GM12892 (cell line): ENCODE measurements around the gene MMP21.

Source experiments
- DNase-seq: peaks from one replicate; pipeline ENCODE4 v3.0.0; 2011; ENCODE audit not compliant: insufficient read length
- FAIRE-seq: peaks from 2 replicates; lab custom pipeline; 2011; peaks lifted over from hg19 to GRCh38; lab: Jason Lieb, UNC
- POLR2A ChIP-seq: IDR thresholded peaks from 2 replicates; pipeline ENCODE4 v1.6.1; 2011; ENCODE audit warnings: low read depth, low read length, control low read depth
- POLR2AphosphoS5 ChIP-seq: IDR thresholded peaks from 2 replicates; pipeline ENCODE4 v1.6.1; 2011; ENCODE audit warnings: low read depth, low read length, control low read depth
- TAF1 ChIP-seq: IDR thresholded peaks from 2 replicates; pipeline ENCODE4 v1.6.1; 2011; ENCODE audit warnings: low read depth, mild to moderate bottlenecking, control low read depth, low read length, borderline replicate concordance

MMP21 gene

DNA sequence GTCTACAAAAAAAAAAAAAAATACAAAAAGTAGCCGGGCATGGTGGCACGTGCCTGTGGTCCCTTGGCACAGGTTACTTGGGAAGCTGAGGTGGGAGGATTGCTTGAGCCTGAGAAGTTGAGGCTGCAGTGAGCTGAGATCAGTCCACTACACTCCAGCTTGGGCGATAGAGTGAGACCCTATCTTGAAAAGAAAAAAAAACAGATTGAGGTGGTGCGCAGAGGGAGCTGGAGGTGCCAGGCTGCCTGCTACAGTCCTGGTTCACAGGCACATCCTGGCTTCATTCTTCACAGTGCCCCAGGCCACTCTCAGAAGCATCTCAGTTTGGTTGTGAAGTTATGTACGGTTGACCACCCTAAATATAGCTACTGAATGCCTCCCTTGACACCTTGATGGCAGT is 4.8 kb downstream of the MMP21 start:
- DNase-seq (no peak), FAIRE-seq (no peak)
- TF ChIP-seq TAF1 (no peak), POLR2AphosphoS5 (no peak), POLR2A (no peak)

GRCh38 chr10:125769175-125769574 is 6.4 kb downstream of the MMP21 start:
- DNase-seq = no peak
- TF ChIP-seq TAF1 = no peak
- TF ChIP-seq POLR2A = no peak
- TF ChIP-seq POLR2AphosphoS5 = no peak
- no peak for FAIRE-seq

DNA sequence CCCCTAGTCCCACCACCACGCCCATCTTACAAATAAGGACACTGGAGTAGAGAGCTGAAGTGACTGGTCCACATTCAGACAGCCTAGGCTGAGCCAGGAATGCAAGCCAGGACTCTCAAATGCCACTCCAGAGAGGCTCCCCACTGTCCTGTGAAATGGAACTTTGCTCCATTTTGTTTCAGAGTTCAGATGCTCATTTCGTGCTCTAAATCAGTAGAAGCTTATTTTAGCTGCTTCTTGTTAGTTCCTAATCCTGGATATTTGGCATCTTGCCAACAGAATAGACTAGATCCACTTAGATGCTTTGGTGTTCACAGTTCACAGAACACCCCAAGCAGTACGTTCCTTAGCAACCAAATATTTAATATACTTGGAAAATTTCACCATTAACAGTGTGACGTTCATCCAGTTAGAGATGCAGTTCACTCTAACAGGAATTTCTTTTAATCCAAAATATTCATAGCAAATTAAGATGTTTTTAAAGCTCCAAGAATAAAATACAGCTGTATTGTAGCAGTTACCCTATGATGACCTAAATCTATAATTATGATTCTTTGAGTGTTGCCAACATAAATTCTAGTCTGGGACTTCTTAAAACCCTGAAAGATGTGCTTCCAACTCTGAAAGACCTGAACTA is 7.3 kb downstream of the MMP21 start:
- FAIRE-seq = no peak
- DNase-seq = no peak
- TF ChIP-seq POLR2A (no peak), POLR2AphosphoS5 (no peak), TAF1 (no peak)

DNA sequence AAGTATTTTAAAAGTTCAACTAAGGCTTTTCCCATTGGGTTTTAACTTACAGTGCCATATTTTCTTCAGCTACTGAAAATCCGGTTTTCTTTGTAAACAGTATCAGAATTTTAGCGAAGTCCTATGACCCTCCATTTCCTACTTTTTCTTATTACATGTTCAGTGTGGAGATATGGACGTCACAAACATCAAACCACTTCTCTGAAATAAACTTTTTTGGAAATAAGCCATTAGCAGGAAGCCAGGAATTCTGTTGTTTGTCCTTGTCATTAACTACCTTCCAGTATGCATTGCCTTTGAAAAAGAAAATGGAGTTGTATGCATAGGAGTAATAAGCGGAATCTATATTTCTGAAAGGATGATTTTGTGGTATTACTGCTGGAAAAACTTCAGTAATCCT is 9.1 kb downstream of the MMP21 start:
- DNase-seq = no peak
- no peak for FAIRE-seq
- TF ChIP-seq TAF1 (no peak), POLR2A (no peak), POLR2AphosphoS5 (no peak)

DNA sequence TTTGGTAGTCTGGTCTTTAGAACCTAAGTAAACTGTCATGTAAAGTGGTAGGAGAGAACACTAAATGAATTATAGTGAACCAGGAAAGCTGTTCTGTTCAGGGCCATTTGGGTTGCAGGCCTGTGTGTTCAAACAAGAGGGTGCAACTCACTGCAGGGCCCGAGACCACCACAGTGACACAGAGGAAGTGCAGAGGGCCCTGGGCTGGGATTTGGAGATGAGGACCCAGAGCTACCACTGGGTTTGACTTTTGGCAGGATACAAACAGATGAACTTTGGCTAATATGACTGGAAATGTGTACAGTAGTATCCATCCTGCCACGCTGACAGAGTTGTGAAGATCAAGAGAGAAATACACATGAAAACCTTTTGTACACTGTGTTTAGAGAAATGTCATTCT is 9.8 kb downstream of the MMP21 start:
- no peak for TF ChIP-seq TAF1
- no peak for TF ChIP-seq POLR2AphosphoS5
- TF ChIP-seq POLR2A = no peak
- FAIRE-seq = no peak
- DNase-seq = no peak

DNA sequence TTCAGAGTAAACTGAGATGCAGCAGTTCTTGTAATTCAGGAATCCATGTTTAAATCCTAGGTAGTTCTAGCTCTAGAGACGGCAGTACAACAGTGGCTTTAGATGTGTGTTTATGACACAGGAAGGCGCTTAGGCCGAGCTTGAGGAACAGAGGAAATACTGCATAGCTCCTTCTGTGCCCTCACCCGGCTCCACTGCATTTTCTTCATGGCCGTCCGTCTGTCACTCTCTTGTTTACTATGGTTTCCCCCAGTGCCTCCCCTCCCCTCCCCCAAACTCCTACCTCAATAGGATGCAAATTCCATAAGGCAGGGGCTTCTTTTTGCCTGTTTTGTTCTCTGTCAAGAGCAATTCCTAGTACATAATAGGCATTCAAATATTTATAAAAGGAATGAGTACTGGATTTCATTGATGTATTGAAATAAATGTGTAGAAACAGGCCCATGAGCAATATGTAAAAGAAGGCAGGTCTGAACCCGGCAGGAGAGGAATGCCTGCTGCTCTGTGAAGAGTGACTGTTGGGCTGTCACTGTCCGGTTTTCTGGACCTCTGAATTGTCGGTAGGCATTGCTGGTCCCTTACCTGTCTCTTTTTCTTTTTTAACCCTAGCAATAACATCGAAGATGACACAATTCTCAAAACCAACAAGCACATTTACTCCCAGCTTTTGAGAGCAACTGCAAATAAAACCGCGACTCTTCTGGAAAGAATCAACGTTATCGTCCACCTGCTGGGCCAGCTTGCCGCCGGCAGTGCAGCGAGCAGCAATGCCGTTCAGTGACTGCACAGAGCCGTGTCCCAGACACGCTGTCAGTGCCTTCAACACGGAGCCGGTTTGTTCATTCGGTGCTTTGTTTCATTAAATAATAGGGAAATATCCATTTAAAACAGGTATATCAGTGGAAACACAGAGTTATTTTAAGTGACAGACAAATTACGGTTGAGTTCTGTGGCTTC is 12.7 kb downstream of the MMP21 start:
- TF ChIP-seq POLR2A = no peak
- no peak for TF ChIP-seq POLR2AphosphoS5
- TF ChIP-seq TAF1 = no peak
- FAIRE-seq (no peak), DNase-seq (no peak)

DNA sequence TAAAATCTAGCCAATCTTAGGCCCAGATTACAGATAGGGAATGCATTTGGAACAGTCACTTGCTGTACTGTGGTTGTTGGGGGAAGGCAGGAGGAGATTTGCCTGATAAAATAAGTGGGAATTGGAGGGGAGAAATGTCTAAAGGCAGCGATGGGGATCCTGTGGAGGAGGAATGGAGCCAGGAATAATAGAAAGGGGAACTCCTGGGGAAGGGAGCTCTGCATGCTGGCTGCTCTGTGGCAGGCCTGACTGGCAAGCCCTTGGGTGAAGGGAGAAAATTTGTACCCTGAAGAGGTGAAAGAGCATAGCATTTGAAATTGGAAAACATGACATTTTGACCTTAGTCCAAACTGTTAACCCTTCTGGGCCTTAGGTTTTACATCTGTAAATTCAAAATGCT is 13.7 kb downstream of the MMP21 start:
- no peak for TF ChIP-seq POLR2AphosphoS5
- no peak for TF ChIP-seq TAF1
- no peak for TF ChIP-seq POLR2A
- DNase-seq (no peak), FAIRE-seq (no peak)

GRCh38 chr10:125757742-125758141 is 17.9 kb downstream of the MMP21 start:
- DNase-seq (no peak), FAIRE-seq (no peak)
- no peak for TF ChIP-seq POLR2A
- TF ChIP-seq TAF1 = no peak
- no peak for TF ChIP-seq POLR2AphosphoS5

DNA sequence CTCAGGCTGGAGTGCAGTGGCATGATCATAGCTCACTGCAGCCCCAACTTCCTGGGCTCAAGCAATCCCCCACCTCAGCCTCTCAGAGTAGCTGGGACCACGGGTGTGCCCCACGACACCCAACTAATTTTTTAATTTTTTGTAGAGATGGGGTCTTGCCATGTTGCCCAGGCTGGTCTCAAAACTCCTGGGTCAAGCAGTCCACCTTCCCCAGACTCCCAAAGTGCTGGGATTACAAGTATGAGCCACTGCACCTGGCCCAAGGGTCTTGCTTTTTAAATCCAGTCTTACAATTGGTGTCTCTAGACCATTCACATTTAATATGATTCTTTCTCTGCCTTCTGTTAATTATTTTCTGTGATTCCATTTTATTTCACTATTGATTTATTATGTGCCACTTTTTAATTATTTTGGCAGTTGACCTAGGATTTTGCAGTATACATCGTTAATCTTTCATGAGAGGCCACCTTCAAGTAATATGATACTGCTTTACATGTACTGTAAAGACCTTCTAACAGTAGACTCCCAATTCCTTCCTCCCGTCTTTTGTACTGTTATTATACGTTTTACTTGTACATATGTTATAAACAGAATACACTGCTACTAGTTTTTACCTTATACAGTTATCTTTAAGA is 18.7 kb downstream of the MMP21 start:
- no peak for TF ChIP-seq POLR2AphosphoS5
- no peak for TF ChIP-seq TAF1
- no peak for TF ChIP-seq POLR2A
- FAIRE-seq (no peak), DNase-seq (no peak)

GRCh38 chr10:125756196-125756595 is 19.4 kb downstream of the MMP21 start:
- no peak for DNase-seq
- no peak for TF ChIP-seq POLR2AphosphoS5
- no peak for TF ChIP-seq POLR2A
- no peak for TF ChIP-seq TAF1
- FAIRE-seq = no peak

DNA sequence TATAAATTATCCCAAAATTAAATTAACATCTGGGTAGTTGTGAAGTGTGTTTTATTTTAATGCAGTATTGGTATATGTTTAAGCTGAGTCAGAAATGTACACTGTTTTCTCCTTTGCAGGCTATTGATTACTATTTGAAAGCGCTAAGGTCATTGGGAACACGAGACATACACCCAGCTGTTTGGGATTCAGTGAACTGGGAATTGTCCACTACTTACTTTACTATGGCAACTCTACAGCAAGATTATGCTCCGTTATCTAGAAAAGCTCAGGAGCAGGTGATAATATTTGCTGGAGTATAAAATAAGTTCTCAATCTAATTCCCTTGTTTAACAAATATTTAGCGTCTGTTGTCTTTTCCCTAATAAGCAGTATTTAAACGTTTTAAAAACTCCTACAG is 28.2 kb downstream of the MMP21 start:
- TF ChIP-seq POLR2AphosphoS5 = no peak
- no peak for TF ChIP-seq TAF1
- no peak for TF ChIP-seq POLR2A
- no peak for FAIRE-seq
- no peak for DNase-seq

GRCh38 chr10:125744909-125745308 is 30.7 kb downstream of the MMP21 start:
- TF ChIP-seq TAF1 = no peak
- no peak for TF ChIP-seq POLR2A
- TF ChIP-seq POLR2AphosphoS5 = no peak
- FAIRE-seq = no peak
- DNase-seq = no peak
